Limb (tissue), 2 donors: Measurements from ENCODE around the gene TRIP11.
"Not testable (repeated sequence)": the region's sequence is repeated elsewhere in the genome, so short reads cannot be mapped to it uniquely, and the experiment has no call there.

Experiments used
- DNase-seq, 2 donors: peaks; one replicate each; pipeline ENCODE4 v3.0.0-alpha.2; 2016; ENCODE audit errors: extremely low spot score in 2 of 2

Gene TRIP11

GRCh38 chr14:92039719-92040430 lies at the start of gene TRIP11:
Gene TRIP11, minus strand, starts transcription at chr14:92040059. Its CDS starts 374 bp downstream, at chr14:92039685.
- DNase-seq = peak; percentile 92 to 96

- DNase-seq = no peak
These were observed 48.6 kb upstream of the TRIP11 start for GRCh38 chr14:92088494-92088893.

GRCh38 chr14:92074555-92074954 lies 34.7 kb upstream of the TRIP11 start:
- no peak for DNase-seq

DNA sequence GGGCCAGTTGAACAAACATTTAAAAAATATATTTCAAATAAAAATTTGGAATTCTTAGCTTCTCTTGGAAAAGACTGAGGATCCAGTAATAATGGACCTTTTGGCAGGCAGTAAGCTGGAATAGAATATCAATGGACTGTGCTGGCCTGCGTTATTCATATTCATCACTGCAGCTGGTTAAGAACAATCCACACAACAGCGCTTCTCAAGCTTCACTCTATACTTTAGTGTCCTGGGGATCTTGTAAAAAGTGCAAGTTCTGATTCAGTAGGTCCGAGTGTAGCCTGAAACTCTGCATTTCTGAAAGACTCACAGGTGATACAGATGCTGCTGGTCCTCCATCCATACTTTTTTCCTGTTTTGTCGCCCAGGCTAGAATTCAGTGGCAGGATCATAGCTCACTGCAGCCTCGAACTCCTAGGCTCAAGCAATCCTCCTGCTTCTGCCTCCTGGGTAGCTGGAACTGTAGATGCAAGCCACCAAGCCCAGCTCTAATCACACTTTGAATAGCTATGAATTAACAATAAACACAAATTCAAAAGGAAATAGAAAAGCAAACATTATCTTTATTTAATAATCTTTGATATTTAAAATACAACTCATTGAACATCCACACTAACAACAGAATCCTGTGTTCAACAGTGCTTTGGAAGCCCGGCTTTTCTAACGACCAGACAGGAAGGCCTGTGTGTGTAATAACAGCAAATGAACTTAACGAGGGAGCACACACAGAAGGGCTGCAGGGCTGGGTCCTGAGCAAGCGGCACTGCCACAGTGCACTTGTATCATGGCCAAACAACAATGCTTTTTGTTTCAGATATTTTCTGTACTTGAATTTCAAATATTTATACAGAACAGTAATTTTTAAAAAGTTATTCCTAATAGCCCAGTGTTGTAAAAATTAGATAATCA lies 18.4 kb upstream of the TRIP11 start:
- no peak for DNase-seq

GRCh38 chr14:92049781-92050180 lies 9.9 kb upstream of the TRIP11 start:
- DNase-seq = no peak

DNA sequence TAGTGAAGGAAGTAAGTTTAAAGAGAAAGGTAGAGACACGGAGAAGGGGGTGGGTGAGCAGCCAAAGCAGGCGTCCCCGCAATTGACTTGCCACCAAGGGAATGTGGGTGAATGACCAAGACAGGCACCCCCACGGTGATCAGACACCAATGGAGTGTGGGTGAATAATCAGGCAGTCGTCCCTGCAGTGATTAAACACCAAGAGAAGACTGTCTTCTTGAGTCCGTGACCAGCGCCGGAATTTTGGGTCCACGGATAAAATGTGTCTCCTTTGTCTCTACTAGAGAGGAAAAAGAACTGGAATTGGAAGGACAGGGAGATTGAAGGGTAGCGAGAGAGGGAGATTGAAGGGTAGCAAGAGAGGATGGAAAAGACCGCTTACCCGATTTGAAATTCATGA lies 9.4 kb upstream of the TRIP11 start:
- not testable (repeated sequence) for DNase-seq

DNA sequence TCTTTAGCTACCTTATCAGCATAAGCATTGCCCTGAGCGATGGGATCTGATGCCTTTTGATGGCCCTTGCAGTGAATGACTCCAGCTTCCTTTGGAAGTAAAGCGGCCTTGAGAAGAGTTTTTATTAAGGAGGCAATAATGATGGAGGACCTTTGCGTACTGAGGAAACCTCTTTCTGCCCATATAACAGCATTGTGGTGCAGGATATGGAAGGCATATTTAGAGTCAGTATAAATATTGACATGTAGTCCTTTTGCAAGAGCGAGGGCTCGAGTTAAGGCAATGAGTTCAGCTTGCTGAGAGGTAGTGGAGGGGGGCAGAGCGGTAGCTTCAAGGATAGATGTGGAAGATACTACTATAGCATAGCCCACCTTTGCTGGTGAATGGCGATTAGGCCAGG lies 6.0 kb upstream of the TRIP11 start:
- DNase-seq = not testable (repeated sequence)

GRCh38 chr14:92041766-92042165 lies 1.9 kb upstream of the TRIP11 start:
- DNase-seq = not testable (repeated sequence)

DNA sequence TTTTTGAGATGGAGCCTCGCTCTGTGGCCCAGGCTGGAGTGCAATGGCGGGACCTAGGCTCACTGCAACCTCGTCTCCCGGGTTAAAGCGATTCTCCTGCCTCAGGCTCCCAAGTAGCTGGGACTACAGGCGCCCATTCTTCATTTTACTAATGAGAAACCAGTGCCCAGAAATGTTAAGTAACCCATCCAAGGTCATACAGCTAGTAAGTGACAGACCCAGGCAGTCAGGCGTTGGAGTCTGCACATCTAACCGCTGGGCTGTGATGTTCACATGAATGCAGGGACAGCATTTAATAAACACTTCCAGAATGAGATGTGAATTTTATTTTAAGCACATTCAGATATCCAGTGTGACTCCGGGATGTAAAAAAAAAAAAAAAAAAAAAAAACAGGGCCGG lies 1.3 kb upstream of the TRIP11 start:
- DNase-seq = no peak

DNA sequence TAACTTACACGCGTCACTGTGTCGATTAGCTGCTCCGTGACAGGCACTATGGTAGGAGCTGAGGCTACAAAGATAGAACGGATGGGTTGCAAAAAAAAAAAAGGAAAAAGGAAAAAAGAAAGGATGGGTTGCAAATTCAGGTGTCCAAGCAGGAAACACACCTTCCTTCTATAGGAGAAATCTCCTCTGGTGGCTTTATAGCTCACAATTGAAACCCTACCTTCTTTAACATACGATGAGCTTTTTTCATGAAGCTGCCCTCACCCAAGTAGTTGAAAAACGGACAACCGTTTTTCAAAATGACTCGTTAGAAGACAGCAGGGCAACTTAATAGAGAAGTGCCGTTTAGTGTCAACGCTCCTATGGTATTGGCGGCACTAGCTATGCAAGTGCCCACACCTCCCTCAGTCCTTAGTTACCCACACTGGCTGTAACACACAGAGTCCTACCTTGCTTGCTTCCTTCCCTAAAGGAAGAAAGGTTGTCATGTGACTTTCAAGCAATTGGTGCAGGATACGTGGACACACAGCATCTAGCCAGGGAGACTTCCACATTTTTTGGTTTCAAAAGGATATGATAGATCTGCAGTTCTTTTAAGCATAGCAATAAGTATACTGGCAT lies 682 bp upstream of the TRIP11 start:
- peak; percentile 8 to 35 for DNase-seq

DNA sequence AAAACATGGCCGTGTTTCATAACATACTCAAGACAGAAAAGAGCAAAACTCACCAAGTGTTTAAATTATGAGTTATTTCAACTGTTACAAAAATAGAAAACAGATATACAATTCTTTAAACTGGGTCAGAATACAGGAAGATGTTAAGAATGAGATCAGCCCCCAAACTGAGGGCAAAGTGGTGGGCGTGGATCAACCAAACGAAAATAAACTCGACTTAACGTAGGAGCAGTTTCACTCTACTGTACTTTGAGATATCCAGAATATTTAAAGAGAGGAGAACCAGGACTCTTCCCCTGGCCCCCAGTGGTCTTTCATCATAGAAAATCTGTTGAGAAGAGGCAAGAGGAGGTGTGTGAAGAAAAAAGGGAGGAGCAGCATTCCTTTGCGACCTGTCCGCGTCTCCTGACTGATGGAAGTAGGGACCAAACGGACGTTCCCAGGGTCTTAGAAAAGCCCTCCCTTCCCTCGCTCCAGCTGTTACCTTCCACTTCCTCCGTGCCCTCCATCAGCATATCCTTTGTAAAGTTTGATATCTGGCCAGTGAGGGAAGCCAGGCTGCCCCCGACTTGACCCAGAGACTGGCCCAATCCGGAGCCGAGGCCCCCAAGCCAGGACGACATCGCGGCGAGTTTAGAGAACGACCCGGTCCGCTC lies 668 bp downstream of the TRIP11 start:
- peak; percentile 76 to 78 for DNase-seq

DNA sequence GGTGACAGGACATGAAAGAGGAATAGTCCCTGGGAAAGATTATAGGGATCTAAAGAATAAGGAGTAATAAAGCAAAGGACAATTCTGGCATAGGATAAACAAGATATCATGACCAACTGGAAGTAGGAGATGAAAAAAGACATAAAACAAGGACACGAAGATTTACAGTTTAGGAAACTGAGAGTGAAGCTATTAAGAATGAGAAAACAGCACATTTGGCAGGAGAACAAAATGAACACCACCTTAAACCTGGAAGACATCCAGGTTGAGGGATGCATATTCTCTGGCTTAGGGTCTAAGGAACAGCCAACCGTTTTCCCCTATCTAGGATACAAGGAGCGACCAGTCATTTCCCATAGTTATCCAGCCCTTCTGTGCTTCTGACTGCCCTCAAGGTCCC lies 1.9 kb downstream of the TRIP11 start:
- no peak for DNase-seq

DNA sequence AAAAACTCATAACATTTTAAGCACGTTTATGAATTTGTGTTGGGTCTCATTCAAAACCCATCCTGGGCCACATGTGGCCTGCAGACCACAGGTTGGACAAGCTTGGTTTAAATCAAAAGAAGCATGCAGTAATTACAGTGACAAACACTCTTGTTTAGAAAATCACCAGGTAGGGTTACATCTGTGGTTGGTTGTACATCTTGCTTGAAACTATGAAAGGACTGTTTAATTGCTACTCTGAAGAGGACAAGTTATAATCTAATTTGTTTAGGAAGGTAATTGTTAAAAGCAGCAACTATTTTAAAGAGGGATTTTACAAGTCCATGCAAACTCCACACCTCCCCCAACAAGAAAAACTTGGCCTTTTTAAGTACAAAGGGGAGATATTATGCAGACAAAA lies 4.0 kb downstream of the TRIP11 start:
- no peak for DNase-seq

DNA sequence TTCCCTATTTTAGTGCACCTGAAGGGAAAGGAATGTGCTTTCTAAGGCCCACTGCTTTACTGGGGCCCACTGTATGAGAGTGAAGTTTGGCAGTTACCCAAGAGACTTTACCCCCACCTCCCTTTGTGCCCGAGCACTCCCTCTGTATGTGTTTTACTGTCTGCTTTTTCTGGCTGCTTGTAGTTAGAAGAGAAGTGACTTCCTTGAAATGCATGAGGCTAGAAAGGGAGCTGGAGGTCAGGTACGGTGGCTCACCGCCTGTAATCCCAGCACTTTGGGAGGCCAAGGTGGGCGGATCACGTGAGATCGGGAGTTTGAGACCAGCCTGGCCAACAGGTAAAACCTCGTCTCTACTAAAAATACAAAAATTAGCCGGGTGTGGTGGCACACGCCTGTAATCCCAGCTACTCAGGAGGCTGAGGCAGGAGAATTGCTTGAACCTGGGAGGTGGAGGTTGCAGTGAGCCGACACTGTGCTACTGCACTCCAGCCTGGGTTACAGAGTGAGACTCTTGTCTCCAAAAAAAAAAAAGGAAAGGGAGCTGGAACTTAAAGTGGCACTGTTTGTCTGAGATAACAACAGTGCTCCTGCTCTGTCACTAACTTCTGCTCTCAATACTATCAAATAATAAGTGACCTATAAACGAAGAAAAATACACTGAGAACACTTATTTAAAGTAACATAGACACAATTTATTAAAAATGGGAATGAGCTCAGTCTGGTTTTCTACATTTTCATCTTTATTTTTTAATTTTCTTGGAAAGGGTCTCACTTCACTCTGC lies 5.8 kb downstream of the TRIP11 start:
- DNase-seq = no peak

DNA sequence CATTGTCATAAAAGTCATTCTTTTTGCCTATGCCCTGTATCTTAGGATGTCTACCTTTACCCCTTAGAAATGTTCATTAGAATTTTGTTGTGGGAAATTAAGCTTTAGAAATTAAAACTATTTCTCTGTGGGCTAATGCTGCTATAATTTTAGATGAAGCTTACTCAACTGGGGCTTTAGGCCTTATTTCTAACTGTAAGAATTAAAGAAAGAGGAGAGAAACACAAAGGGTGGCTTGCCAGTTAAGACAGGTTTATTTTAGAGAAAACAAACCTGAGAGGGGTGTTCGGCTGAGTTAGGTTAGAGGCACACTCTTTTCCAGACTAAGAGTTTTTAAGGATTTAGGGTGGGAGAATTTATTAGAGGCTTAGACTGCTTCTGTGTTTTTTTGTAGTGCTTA lies 6.4 kb downstream of the TRIP11 start:
- DNase-seq = no peak

GRCh38 chr14:92026548-92027190 lies 13.2 kb downstream of the TRIP11 start:
- DNase-seq = no peak

DNA sequence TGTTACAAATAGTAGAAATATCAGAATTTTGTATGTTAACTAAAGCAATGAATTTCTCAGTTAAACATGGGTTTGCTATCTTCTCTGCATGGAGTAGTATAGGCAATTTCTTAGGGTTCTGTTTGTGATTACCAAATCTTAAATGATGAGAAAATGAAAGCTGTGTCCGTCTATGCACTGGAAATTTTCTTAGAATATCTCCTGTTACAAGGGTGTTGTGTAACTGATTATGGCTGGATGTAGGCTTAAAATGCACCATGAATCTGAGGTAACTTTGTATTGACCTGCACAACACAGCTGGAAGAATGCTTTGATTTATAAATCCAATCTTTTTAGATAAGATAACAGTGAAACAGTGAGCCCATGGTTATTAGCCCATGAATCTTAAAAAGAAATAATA lies 17.8 kb downstream of the TRIP11 start:
- no peak for DNase-seq

DNA sequence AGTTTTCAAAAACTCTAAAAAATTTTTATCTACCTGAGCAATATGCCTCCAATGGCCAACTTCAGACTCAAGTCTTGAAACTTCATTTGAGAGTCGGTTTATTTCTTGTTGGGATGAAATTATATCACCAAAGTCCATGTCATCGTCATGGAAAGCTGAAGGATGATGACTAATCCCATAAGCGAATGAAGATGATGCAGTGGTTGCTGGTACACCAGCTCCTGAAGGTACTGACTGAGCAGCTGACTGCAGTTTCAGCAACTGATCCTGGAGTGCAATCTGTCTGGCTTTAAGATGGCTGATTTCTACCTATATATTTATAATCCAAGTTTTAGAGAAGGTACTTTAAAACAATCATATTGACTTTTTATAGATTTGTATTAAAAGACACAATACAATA lies 18.3 kb downstream of the TRIP11 start:
- DNase-seq = no peak

GRCh38 chr14:92014040-92014439 lies 25.8 kb downstream of the TRIP11 start:
- DNase-seq = no peak

- no peak for DNase-seq
These were observed 27.6 kb downstream of the TRIP11 start for GRCh38 chr14:92012121-92012748.
